Inflammatory macrophage (primary cell): Measurements from ENCODE around the gene ST6GALNAC6.
"Not testable (repeated sequence)": the region's sequence is repeated elsewhere in the genome, so short reads cannot be mapped to it uniquely, and the experiment has no call there.

Source experiments
- DNase-seq, 2 donors: peaks; one replicate each; pipeline ENCODE4 v3.0.0-alpha.2; 2020 to 2022

The ST6GALNAC6 gene

DNA sequence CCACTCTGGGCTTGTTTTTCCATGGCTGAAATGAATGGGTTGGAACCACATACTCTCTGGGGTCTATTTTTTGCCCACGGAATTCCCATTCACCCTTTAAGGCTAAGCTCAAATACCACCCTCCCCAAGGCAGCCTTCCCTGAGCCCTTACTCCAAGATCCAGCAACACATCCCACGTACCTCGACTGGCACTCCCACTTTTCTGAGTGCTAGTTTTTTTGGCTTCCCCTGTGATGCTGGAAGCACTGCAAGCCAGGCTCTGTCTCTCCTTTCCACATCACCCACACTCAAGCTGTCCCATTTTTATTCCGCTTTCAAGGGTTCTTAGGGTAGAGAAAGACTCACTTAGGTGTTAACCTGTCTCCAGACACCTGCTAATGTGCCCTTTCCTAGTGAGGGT, 6.0 kb downstream of the ST6GALNAC6 start:
- DNase-seq: no peak

GRCh38 chr9:127892831-127893230, 6.6 kb downstream of the ST6GALNAC6 start:
- DNase-seq: no peak

GRCh38 chr9:127890053-127890452, 9.3 kb downstream of the ST6GALNAC6 start:
- DNase-seq: no peak

DNA sequence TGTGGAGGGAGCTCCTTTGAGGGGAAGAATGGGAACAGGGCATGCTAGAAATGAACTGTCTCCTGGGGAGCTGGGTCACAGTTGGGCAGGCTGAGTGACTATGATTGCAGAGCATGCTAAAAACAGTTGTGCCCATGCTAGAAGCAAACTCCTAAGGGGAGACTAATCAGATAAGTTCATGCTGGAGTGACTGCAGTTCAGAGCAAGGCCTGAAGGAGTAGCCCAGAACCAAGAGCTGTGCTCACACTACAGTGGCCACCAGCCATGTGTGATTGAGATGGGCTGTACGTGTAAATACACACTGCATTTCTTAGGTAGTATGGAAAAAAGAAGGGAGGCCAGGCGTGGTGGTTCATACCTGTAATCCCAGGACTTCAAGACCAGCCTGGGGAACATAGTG, 11.6 kb downstream of the ST6GALNAC6 start:
- no peak for DNase-seq

- no peak for DNase-seq
These were observed 12.9 kb downstream of the ST6GALNAC6 start for GRCh38 chr9:127886401-127886972.

- no peak for DNase-seq
These were observed 13.7 kb downstream of the ST6GALNAC6 start for GRCh38 chr9:127885508-127886281.

GRCh38 chr9:127884976-127885490, 14.4 kb downstream of the ST6GALNAC6 start:
- no peak for DNase-seq

- no peak for DNase-seq
These were observed 14.9 kb downstream of the ST6GALNAC6 start for GRCh38 chr9:127884427-127884911.

GRCh38 chr9:127883959-127884358, 15.4 kb downstream of the ST6GALNAC6 start:
- no peak for DNase-seq

DNA sequence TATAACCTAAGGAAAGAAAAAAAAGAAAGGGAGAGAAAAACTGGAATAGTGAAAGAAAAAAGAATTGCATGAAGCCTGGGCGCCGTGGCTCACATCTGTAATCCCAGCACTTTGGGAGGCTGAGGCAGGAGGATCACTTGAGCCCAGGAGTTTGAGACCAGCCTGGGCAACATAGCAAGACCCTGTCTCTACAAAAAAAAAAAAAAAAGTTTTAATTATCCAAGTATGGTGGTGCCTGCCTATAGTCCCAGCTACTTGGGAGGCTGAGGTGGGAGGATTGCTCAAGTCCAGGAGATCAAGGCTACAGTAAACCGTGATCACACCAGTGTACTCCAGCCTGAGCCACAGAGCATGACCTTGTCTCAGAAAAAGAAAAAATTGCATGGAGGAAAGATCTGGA, 17.7 kb downstream of the ST6GALNAC6 start:
- not testable (repeated sequence) for DNase-seq

- no peak for DNase-seq
These were observed 19.3 kb downstream of the ST6GALNAC6 start for GRCh38 chr9:127880143-127880542.

DNA sequence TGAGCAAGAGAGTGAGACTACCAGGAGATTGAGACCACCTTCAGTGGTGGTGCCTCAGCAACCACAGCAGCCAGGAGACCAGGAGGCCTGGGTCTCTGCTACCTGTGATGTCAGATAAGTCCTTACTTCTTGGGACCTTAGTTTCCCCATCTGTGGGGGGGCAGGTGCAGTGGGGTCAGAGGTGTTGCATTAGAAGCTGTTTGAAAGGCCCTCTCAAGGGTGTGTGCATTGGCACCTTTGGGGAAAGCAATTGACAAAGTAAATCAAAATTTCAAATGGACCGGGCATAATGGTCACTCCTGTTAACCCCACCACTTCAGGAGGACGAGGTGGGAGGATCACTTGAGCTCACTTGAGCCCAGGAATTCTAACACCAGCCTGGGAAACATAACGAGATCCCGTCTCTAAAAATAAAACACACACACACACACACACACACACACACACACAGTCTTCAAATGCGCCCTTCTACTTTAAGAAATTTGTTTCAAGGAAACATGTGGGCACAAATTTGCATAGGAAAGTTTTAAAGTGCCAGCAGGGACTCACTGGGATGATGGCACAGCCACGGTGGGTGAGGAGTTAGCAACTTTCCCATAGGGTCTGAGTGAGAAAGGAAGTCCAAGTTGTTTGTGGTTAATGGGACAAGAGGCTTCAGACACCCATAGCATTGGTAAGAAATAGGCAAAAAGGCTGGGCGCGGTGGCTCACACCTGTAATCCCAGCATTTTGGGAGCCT, 20.6 kb downstream of the ST6GALNAC6 start:
- no peak for DNase-seq

GRCh38 chr9:127878001-127878651, 21.3 kb downstream of the ST6GALNAC6 start:
- no peak for DNase-seq

DNA sequence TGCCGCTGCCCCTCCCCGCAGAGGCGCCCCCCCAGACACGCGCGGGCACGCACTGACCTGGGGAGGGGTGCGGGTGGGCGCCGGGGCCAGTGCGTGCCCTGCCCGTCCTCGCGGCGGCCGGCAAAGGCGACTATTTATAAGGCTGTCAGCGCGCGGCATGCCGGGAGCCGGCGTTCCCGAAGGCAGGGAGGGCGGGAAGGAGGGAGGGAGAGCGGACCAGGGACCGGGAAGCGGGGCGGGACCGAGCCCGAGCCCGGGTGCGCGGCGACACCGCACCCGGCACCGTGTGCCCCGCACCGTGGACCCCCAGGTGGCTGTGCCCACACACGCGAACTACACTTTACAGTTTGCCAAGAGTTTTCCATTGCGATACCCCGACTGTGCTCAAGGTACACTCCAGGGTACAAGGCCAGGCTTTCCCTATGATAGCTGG, 21.8 kb downstream of the ST6GALNAC6 start, which contains the start of gene AK1:
AK1 (minus strand) TSS at position 110 of the 433 bp plus-strand sequence. CDS start 3,058 bp downstream, outside the sequence.
- DNase-seq: no peak

DNA sequence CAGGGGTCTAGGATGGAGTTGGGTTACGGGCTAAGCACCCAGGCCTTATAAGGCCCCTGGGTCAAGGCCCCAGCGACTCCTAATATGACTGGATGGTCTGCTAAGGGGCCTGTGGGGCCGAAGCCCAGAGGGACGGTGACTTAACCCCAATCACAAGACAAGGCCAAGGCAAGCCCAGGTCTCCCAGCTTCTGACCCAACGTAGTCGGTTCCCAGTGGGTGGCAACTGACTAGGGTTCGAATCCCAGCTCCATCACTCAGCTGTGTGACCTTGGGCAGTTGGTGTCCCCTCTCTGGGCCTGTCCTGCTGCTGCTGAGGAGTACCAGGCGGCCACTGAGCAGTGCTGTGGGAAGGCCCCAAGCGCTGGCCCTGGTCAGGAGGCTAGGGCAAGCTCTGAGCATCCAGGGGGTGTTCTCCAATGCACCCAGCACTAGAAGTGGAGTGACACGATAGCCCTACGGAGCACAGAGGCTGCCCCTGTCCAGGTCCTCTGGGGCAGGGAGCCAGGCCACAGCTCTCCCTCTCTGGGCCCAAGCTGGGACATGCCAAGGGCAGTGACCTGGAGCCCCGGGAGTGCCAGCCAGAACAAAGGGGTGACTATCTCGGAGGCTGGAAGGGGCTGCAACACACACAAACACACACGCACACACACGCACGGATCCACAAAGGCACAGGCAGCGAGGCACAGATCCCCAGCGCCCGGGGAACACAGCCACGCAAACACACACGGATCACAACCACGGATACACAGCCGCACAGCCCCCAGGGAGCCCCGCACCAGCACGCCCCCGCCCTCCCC, 22.4 kb downstream of the ST6GALNAC6 start:
- DNase-seq: no peak

DNA sequence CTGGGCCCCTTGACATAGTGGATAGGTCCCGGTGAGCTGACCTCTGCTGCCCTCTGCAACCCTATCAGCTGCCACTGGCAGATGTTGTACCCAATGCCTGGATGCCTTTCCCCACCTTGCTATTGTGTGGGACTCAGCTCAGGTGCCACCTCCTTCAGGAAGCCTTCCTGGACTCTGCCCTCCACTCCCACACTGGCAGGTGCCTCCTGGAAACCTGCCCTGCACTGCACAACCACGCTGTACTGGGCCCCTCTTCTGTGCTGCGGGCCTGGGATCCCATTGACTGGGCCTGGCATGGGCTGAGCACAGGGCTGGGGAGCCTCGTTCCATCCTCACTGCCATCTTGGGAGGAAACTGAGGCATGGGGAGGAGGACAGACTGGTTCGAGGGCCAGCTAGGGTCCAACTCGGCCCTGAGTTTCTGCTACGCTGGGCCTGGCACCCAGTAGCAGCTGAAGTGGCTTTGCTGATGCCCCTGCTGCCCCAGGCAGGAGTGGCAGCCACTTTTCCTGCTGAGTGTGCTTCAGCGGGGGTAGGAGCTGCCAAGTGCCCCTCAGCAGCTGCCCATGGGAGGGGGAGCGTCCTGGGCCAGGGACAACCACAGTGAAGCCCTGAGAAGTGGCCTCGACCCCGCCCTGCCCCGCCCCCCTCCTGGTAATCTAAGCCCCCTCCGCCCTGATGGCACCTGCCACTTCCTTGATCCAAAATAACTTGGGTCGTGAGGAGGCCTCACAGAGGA, 23.2 kb downstream of the ST6GALNAC6 start:
- DNase-seq: no peak

GRCh38 chr9:127875306-127875966, 24.0 kb downstream of the ST6GALNAC6 start:
- DNase-seq: no peak

- no peak for DNase-seq
These were observed 24.8 kb downstream of the ST6GALNAC6 start for GRCh38 chr9:127874301-127875221.

- DNase-seq: no peak
These were observed 25.5 kb downstream of the ST6GALNAC6 start for GRCh38 chr9:127873886-127874285.
